ENCODE data around the gene EHMT1. TPM values are rescaled to one million over a fixed set of nuclear protein-coding genes. Genes with fewer than 3 reads are reported as not detected.

EHMT1 gene
- polyA plus RNA-seq, 1 experiment = 23.3 TPM

DNA sequence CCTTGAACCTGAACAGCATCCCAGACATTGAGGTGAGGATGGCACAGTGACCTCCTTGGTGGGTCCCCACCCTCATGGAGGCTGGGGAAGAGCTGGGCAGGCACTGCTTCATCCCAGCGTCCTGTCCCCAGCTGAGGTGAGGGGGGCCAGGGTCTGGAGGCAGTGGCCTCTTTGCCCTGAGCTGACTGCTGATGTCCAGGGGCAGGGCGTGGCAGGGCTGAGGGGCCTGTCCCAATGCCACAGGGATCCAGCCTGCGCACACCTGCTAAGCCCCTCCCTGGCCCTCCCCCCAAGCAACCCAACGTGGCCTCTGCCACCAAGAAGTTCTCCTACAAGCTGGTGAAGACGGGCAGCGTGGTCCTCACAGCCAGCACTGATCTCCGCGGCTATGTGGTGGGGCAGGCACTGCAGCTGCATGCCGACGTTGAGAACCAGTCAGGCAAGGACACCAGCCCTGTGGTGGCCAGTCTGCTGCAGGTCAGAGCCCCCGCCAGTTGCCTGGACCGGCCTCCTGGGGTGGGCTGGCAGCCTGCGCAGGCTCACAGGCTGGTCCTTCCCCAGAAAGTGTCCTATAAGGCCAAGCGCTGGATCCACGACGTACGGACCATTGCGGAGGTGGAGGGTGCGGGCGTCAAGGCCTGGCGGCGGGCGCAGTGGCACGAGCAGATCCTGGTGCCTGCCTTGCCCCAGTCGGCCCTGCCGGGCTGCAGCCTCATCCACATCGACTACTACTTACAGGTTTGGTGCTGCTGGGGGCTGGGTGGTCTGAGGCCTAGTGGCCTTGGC, 4.9 kb upstream of the EHMT1 start:
- no peaks in the 10 kb centered on the region for H3K27me3 ChIP-seq (ENCODE audit: control insufficient read depth, insufficient read depth, low read length)
- ChIA-PET CTCF (no interaction called here), POLR2A (no interaction called here)
- H3K36me3 ChIP-seq (ENCODE audit: control insufficient read depth, insufficient read depth, low read length) = peaks cover 19% of the 10 kb centered on the region
- no peak for DNase-seq (ENCODE audit: low read depth)
- no peak for TF ChIP-seq CTCF (IDR thresholded peaks at IDR 0.05; ENCODE audit: insufficient read depth, low read depth, low read length)
- no peak overlapping the region for H3K4me3 ChIP-seq (ENCODE audit: low read depth, low read length)

DNA sequence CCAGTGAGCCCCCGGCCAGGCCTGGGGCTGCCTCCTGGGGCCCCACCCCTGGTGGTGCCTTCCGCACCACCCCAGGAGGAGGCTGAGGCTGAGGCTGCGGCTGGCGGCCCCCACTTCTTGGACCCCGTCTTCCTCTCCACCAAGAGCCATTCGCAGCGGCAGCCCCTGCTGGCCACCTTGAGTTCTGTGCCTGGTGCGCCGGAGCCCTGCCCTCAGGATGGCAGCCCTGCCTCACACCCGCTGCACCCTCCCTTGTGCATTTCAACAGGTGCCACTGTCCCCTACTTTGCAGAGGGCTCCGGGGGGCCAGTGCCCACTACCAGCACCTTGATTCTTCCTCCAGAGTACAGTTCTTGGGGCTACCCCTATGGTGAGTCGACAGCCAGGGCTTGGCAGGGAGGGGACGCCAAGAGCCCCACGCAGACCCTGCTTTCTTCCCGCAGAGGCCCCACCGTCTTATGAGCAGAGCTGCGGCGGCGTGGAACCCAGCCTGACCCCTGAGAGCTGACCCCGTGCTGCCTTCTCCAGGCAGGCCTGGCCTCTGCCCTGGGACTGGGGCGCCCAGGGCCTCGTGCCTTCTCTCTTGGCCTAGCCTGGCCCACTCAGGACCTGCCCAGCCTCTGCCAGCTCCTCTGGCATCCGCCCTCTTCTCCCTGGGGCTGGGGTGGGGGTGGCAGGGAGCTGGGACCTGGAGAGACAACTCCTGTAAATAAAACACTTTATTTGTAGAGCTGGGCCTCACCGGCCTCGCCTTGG, 4.0 kb upstream of the EHMT1 start:
- Histone ChIP-seq H3K4me3 (ENCODE audit: low read depth, low read length) (no peak overlapping the region), H3K27me3 (ENCODE audit: control insufficient read depth, insufficient read depth, low read length) (no peaks in the 10 kb centered on the region), H3K36me3 (ENCODE audit: control insufficient read depth, insufficient read depth, low read length) (peaks cover 19% of the 10 kb centered on the region)
- ChIA-PET POLR2A (no interaction called here), CTCF (no interaction called here)
- no peak for DNase-seq (ENCODE audit: low read depth)
- no peak for TF ChIP-seq CTCF (IDR thresholded peaks at IDR 0.05; ENCODE audit: insufficient read depth, low read depth, low read length)

- H3K27me3 ChIP-seq (ENCODE audit: control insufficient read depth, insufficient read depth, low read length) = no peaks in the 10 kb centered on the region
- H3K4me3 ChIP-seq (ENCODE audit: low read depth, low read length) = no peak overlapping the region
- TF ChIP-seq CTCF (IDR thresholded peaks at IDR 0.05; ENCODE audit: insufficient read depth, low read depth, low read length) = no peak
- H3K36me3 ChIP-seq (ENCODE audit: control insufficient read depth, insufficient read depth, low read length) = peaks cover 19% of the 10 kb centered on the region
- CTCF ChIA-PET = no interaction called here
- POLR2A ChIA-PET = no interaction called here
- DNase-seq (ENCODE audit: low read depth) = no peak
Observed at GRCh38 chr9:137615387-137615871, 3.4 kb upstream of the EHMT1 start.

DNA sequence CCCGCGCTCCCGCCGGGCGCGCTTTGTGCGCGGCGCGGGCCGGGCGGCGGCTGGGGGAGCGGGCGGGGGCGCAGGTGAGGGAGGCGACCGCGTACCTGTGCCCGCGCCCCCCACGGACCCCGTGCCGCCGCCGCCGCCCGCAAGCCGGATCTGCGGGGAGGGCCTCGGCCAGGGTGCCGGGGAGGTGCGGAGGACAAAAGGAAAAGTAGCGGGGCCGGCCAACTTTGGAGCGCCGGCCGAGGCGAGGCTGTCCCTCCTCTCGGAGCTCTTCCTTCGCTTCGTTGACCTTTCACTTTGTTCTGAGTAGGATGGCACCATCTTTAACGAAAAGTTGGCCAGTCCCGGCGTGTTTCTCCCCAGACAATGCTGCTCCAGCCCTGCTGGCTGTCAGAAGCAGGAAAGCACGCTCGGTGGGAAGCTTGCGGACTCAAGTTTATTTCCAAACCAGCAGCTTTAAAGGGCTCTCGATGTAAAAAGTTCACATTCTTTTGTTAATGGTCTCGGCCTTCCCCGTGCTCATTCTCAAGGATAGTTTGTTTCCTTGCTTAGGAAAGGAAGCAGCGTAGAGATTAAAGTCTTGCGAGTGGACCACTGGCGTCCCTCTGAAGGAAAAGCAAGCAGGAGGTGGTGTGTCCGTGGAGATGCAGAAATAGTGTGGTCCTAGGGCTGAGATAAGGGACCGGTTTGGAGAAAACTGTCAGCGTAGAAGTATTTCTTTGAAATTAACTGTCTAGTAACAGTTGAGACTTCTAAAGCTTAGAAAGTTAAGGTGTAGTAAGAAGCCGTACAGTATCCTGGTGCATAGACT, 639 bp downstream of the EHMT1 start:
- no peak for TF ChIP-seq CTCF (IDR thresholded peaks at IDR 0.05; ENCODE audit: insufficient read depth, low read depth, low read length)
- CTCF ChIA-PET = interaction anchor here (0.7 to 1.5 kb wide), 3 partner anchors 16 to 84 kb away, joined by 3 to 4 read pairs (median 4); no protein-coding TSS in a partner anchor
- DNase-seq (ENCODE audit: low read depth) = no peak

More for the DNA sequence above, 639 bp downstream of the EHMT1 start:
- POLR2A ChIA-PET = no interaction called here
- Histone ChIP-seq H3K36me3 (ENCODE audit: control insufficient read depth, insufficient read depth, low read length) (peaks cover 12% of the 10 kb centered on the region), H3K4me3 (ENCODE audit: low read depth, low read length) (peak overlapping the region; percentile 72), H3K27me3 (ENCODE audit: control insufficient read depth, insufficient read depth, low read length) (no peaks in the 10 kb centered on the region)
